K562 (cell line): ENCODE data around the gene PCDHGC4. TPM values are rescaled to one million over a fixed set of nuclear protein-coding genes. Genes with fewer than 3 reads are reported as not detected.

Experiments used
- ATAC-seq: fragments of 200-7000 bp; cut with Tn5 transposase; 3 replicates; pipeline ENCODE4 v1.9.1; 2020; ENCODE audit warnings: moderate library complexity
- BruUV-seq: library from RNA; stranded (reverse); fragments of 400-500 nt; replicated peaks from 2 replicates; lab custom pipeline; 2021; lab: Mats Ljungman, UMichigan
- CTCF ChIA-PET: fragments of 300-600 bp; formaldehyde crosslinking; extraction: SDS; loops from one replicate; lab custom pipeline; 2021; ENCODE audit warnings: low intra/inter-chr PET ratio; lab: Yijun Ruan, JAX
- POLR2A ChIA-PET: fragments of 300-600, 350-650 bp; sonication (Branson Sonifier 250); formaldehyde crosslinking; extraction: SDS; loops from one replicate; lab custom pipeline; 2021; ENCODE audit warnings: antibody characterized with exemption, inconsistent platforms; lab: Yijun Ruan, JAX
- DNase-seq, 4 experiments: peaks; one replicate each; pipeline versions ENCODE4 v3.0.0 to v3.0.0-alpha.2; 2011 to 2018; ENCODE audit warnings: low spot score in 3 of 4, mixed read lengths in 3 of 4; ENCODE audit errors: extremely low read depth in 1 of 4
- FAIRE-seq: peaks from 2 replicates; lab custom pipeline; 2011; peaks lifted over from hg19 to GRCh38; lab: Jason Lieb, UNC
- H2AFZ ChIP-seq: 2 replicates; pipeline ENCODE4 v1.6.0; 2011; ENCODE audit warnings: low read depth, low read length, control low read depth, inconsistent platforms
- H3K27ac ChIP-seq: fragments of 200-600 bp; 3 replicates; pipeline ENCODE4 v1.8.0; 2011; ENCODE audit warnings: low read depth, mild to moderate bottlenecking, control low read depth, inconsistent platforms, low read length, moderate library complexity, mixed read lengths; ENCODE audit errors: extremely low read depth
- H3K27me3 ChIP-seq, 2 experiments: fragments of 300-600 bp in 1 of 2; 2 replicates in 1 of 2; 3 replicates in 1 of 2; pipeline versions ENCODE4 v1.6.0 to v1.8.0; 2011; ENCODE audit warnings: inconsistent platforms in 2 of 2, low read length in 2 of 2, mild to moderate bottlenecking in 1 of 2, mixed read lengths in 1 of 2, moderate library complexity in 1 of 2; ENCODE audit not compliant: control insufficient read depth in 2 of 2, insufficient read depth in 2 of 2
- H3K36me3 ChIP-seq: fragments of 300-600 bp; 3 replicates; pipeline ENCODE4 v1.8.0; 2011; ENCODE audit warnings: mild to moderate bottlenecking, low read length, inconsistent platforms; ENCODE audit not compliant: control insufficient read depth, insufficient read depth
- H3K4me1 ChIP-seq, 2 experiments: fragments of 200-600 bp in 1 of 2; replicated peaks in 1 of 2; 2 replicates in 1 of 2; 3 replicates in 1 of 2; pipeline versions ENCODE4 v1.5.1 to v1.8.0; 2011; ENCODE audit warnings: inconsistent platforms in 2 of 2, low read length in 2 of 2, mild to moderate bottlenecking in 1 of 2, mixed read lengths in 1 of 2, moderate library complexity in 1 of 2; ENCODE audit not compliant: control insufficient read depth in 2 of 2, insufficient read depth in 2 of 2
- H3K4me2 ChIP-seq: 2 replicates; pipeline ENCODE4 v1.6.1; 2011; ENCODE audit warnings: low read length, control low read depth, inconsistent platforms, mixed read lengths; ENCODE audit not compliant: insufficient read depth
- H3K4me3 ChIP-seq: fragments of 200-600 bp; sonication (generic), shearing (Covaris generic); 2 replicates; pipeline ENCODE4 v1.5.1; 2016; ENCODE audit warnings: control low read depth, inconsistent platforms
- H3K79me2 ChIP-seq: fragments of 200-600 bp; 3 replicates; pipeline ENCODE4 v1.8.0; 2011; ENCODE audit warnings: low read length, inconsistent platforms; ENCODE audit not compliant: control insufficient read depth, insufficient read depth
- H3K9ac ChIP-seq, 2 experiments: 2 replicates each; pipeline versions ENCODE4 v1.6.0 to v1.6.1; 2011; ENCODE audit warnings: low read depth in 2 of 2, low read length in 2 of 2, control low read depth in 1 of 2, inconsistent platforms in 1 of 2, mild to moderate bottlenecking in 1 of 2, mixed read lengths in 1 of 2; ENCODE audit not compliant: insufficient read depth in 1 of 2
- H3K9me1 ChIP-seq: one replicate; pipeline ENCODE4 v1.6.0; 2011; ENCODE audit warnings: inconsistent platforms, mild to moderate bottlenecking, low read length, moderate library complexity; ENCODE audit not compliant: control insufficient read depth, insufficient read depth
- H3K9me3 ChIP-seq: replicated peaks from 2 replicates; pipeline ENCODE4 v1.5.1; 2011; ENCODE audit warnings: low read depth, low read length, inconsistent platforms; ENCODE audit not compliant: control insufficient read depth, insufficient read depth
- H4K20me1 ChIP-seq: replicated peaks from 2 replicates; pipeline ENCODE4 v1.6.1; 2011; ENCODE audit warnings: low read length, inconsistent platforms, mixed read lengths; ENCODE audit not compliant: control insufficient read depth, insufficient read depth
- CAMTA2 ChIP-seq: fragments of 250-450 bp; sonication (Bioruptor Pico); conservative IDR thresholded peaks from 2 replicates; pipeline ENCODE4 v1.5.1; 2022
- CBFB ChIP-seq: sonication (generic); formaldehyde crosslinking; IDR thresholded peaks from 2 replicates; pipeline ENCODE4 v1.4.0; 2020; ENCODE audit warnings: mild to moderate bottlenecking, missing genetic modification reagents
- JUND ChIP-seq, 2 experiments: IDR thresholded peaks; 2 replicates in 1 of 2; 3 replicates in 1 of 2; pipeline ENCODE4 v1.6.1; 2011; ENCODE audit warnings: borderline replicate concordance in 2 of 2, low read depth in 2 of 2, low read length in 2 of 2, improper control_type of control experiment in 1 of 2, missing biosample characterization in 1 of 2, missing genetic modification characterization in 1 of 2, missing genetic modification reagents in 1 of 2
- MECOM ChIP-seq: fragments of 250-450 bp; sonication (Bioruptor Pico); IDR thresholded peaks from 2 replicates; pipeline ENCODE4 v1.8.0; 2022; ENCODE audit warnings: inconsistent platforms
- MTA1 ChIP-seq: fragments of 450-650 bp; IDR thresholded peaks from 2 replicates; pipeline ENCODE4 v1.6.1; 2017; ENCODE audit warnings: borderline replicate concordance
- PHB2 ChIP-seq: fragments of 450-650 bp; IDR thresholded peaks from 2 replicates; pipeline ENCODE4 v1.6.1; 2017; ENCODE audit warnings: low read depth
- SMAD3 ChIP-seq: fragments of 450-650 bp; formaldehyde crosslinking; conservative IDR thresholded peaks from 2 replicates; pipeline ENCODE4 v1.4.0; 2020; ENCODE audit warnings: mild to moderate bottlenecking
- SNRNP70 ChIP-seq: fragments of 200-400 bp; formaldehyde crosslinking; optimal IDR thresholded peaks from 2 replicates; pipeline ENCODE3; 2017; ENCODE audit warnings: low read depth, low read length
- YY1 ChIP-seq, 3 experiments: IDR thresholded peaks; 2 replicates each; pipeline ENCODE4 v1.6.1; 2011; ENCODE audit warnings: low read length in 2 of 3, mild to moderate bottlenecking in 2 of 3, moderate library complexity in 2 of 3, borderline replicate concordance in 1 of 3, control low read depth in 1 of 3, low read depth in 1 of 3; ENCODE audit not compliant: insufficient read depth in 3 of 3, insufficient replicate concordance in 2 of 3, control insufficient read depth in 1 of 3, insufficient read length in 1 of 3; ENCODE audit errors: extremely low read depth in 1 of 3
- ZBTB49 ChIP-seq: sonication (generic); formaldehyde crosslinking; IDR thresholded peaks from 2 replicates; pipeline ENCODE4 v1.8.0; 2022; ENCODE audit warnings: missing genetic modification reagents, mild to moderate bottlenecking, borderline replicate concordance
- ZFX ChIP-seq: sonication (generic); formaldehyde crosslinking; IDR thresholded peaks from 2 replicates; pipeline ENCODE4 v1.8.0; 2022; ENCODE audit warnings: mild to moderate bottlenecking, missing genetic modification reagents, moderate library complexity
- ZNF583 ChIP-seq: fragments of 250-450 bp; sonication (Bioruptor Pico); IDR thresholded peaks from 2 replicates; pipeline ENCODE4 v1.4.0; 2020
- WGBS: fragments of 100-300 bp; shearing (Covaris generic); methylation state at CpG from one replicate; pipeline ENCODE4 v1.1.6; 2016; ENCODE audit warnings: low coverage, mixed read lengths; ENCODE audit not compliant: insufficient coverage; ENCODE audit errors: missing lambda C conversion rate; 5-methylcytosine and 5-hydroxymethylcytosine counted together
- in situ Hi-C: fragments of 300-500 bp; cut with MboI; formaldehyde crosslinking; loops from 4 replicates; pipeline ENCODE4 v1.15.0; 2018; ENCODE audit warnings: inconsistent platforms, mixed read lengths
- intact Hi-C: fragments of 100-400 bp; cut with micrococcal nuclease; formaldehyde crosslinking; loops from 2 replicates; pipeline ENCODE4 v1.14.2; 2022
- polyA plus RNA-seq, 8 experiments: library from polyadenylated mRNA; depleted of rRNA in 4 of 8; stranded (reverse) in 5 of 8; unstranded in 3 of 8; fragments of >200 nt; fragmentation: Nextera tagmentation in 2 of 8; fragmentation: Illumina TruSeq in 1 of 8; extraction: Ambion mirVana in 2 of 8; extraction: Trizol in 1 of 8; gene quantifications; 2 replicates each; pipeline versions ENCODE4 v1.2.1 to v1.2.3, GENCODE V29; 2011 to 2014; ENCODE audit warnings: inconsistent platforms in 1 of 8, missing spikeins in 1 of 8
- total RNA-seq, 7 experiments: library from RNA; depleted of rRNA in 6 of 7; stranded (reverse); fragments of >200 nt in 6 of 7; fragmentation: Illumina TruSeq in 2 of 7; extraction: Trizol in 2 of 7; gene quantifications; 2 replicates each; pipeline versions ENCODE4 v1.2.1 to v1.2.3, GENCODE V29; 2011 to 2021; ENCODE audit warnings: low replicate concordance in 1 of 7
- TF ChIP-seq, protein P1 (sequence below): sonication (generic); formaldehyde crosslinking; IDR thresholded peaks from 2 replicates; pipeline ENCODE4 v1.8.1; 2022; ENCODE audit warnings: missing genetic modification reagents

The PCDHGC4 gene
- total and polyA plus RNA-seq, 9 of the 15 experiments (the other 6 are each of a cell fraction or from before 2014, with no cell fraction given) = 0.05 TPM; not detected in 8

DNA sequence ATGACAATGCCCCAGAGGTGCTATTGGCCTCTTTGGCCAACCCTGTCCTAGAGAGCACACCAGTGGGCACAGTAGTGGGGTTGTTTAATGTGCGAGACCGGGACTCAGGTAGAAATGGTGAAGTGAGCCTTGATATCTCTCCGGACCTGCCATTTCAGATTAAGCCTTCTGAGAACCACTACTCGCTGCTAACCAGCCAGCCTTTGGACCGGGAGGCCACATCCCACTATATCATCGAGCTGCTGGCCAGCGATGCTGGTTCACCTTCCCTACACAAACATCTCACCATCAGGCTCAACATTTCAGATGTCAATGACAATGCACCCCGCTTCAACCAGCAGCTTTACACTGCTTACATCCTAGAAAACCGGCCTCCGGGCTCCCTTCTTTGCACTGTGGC lies 5.4 kb downstream of the PCDHGC4 start (continued):
- TF ChIP-seq ZBTB49 (CRISPR knock-in tag) (no peak), MTA1 (no peak), YY1 (IDR thresholded peaks at IDR 0.05; ENCODE audit: borderline replicate concordance in 1 of 3, control insufficient read depth in 1 of 3, extremely low read depth in 1 of 3, insufficient read depth in 3 of 3, insufficient read length in 1 of 3, insufficient replicate concordance in 2 of 3, low read depth in 1 of 3, low read length in 2 of 3) (no peak), CAMTA2 (CRISPR knock-in tag) (no peak), JUND (IDR thresholded peaks at IDR 0.05; ENCODE audit: borderline replicate concordance, low read depth, low read length) (no peak), JUND (tag; IDR thresholded peaks at IDR 0.05; ENCODE audit: borderline replicate concordance, low read depth, low read length) (no peak), CBFB (CRISPR knock-in tag) (no peak), ZNF583 (CRISPR knock-in tag) (no peak)

GRCh38 chr5:141490771-141491170 lies 5.9 kb downstream of the PCDHGC4 start:
- in situ Hi-C loops = no loop called here
- Histone ChIP-seq H3K9me1 (no peaks in the 10 kb centered on the region), H2AFZ (no peak overlapping the region), H3K9me3 (no peaks in the 10 kb centered on the region), H3K79me2 (no peaks in the 10 kb centered on the region), H3K4me1 (peaks cover 0 to 15% of the 10 kb centered on the region in 2 experiments; a peak in 2 of 5 replicates), H3K36me3 (no peaks in the 10 kb centered on the region), H3K4me2 (no peak overlapping the region), H3K4me3 (no peak overlapping the region), H3K27ac (no peak overlapping the region), H3K27me3 (peaks cover 52 to 95% of the 10 kb centered on the region in 2 experiments), H3K9ac (no peak overlapping the region), H4K20me1 (0 out of 2 replicates have a peak, but pooled peaks cover 5% of the 10 kb centered on the region)
- POLR2A ChIA-PET = no interaction called here
- no TSS peak for BruUV-seq
- FAIRE-seq (no peak), ATAC-seq (no peak), DNase-seq (no peak)
- intact Hi-C loops = no loop called here
- WGBS = 4% methylated on average over 13 of the region's 13 CpGs
- CTCF ChIA-PET = no interaction called here
- TF ChIP-seq MECOM = no peak
- TF ChIP-seq ZFX = no peak
- no peak for TF ChIP-seq PHB2
- TF ChIP-seq SMAD3 (CRISPR knock-in tag) = no peak
- TF ChIP-seq SNRNP70 = no peak
- TF ChIP-seq, protein P1, sequence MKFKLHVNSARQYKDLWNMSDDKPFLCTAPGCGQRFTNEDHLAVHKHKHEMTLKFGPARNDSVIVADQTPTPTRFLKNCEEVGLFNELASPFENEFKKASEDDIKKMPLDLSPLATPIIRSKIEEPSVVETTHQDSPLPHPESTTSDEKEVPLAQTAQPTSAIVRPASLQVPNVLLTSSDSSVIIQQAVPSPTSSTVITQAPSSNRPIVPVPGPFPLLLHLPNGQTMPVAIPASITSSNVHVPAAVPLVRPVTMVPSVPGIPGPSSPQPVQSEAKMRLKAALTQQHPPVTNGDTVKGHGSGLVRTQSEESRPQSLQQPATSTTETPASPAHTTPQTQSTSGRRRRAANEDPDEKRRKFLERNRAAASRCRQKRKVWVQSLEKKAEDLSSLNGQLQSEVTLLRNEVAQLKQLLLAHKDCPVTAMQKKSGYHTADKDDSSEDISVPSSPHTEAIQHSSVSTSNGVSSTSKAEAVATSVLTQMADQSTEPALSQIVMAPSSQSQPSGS (CRISPR knock-in tag) = no peak
